Measurements from ENCODE around the gene MICALL1.

DNA sequence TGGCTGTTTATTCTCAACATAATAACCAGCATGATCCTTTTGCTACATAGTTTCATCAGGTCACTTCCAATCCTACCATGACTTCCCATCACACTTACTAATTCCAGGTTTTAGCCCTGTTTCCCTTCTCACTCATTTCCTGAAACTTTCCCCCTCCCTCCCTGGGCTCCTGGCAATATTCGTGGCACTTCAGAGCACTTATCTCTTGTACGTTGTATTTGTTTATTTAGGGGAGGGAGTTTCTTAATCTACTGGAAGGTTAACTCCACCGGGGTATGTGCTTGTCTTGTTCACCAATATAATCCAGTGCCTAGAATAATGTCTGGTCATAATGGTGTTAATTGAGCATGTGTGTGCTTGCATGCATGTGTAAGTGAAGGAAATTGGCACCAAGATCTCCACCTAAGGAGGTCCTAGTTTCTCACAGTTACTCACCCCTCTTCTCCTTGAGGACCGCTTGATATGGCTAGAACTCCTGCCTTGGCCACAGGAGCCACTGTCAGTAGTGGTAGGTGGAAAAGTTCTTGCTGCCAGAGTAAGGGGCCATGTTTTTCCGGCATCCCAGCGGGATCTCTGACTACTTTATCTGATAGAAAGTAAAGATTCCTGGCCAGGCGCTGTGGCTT, 45.2 kb upstream of the MICALL1 start:
- TF ChIP-seq POLR2A (IDR thresholded peaks at IDR 0.05): no peak
- no peak for TF ChIP-seq POLR2AphosphoS5 (IDR thresholded peaks at IDR 0.05)
- no peak for TF ChIP-seq CTCF (IDR thresholded peaks at IDR 0.05)
